BJ (cell line): Measurements from ENCODE around the gene ZNF273. TPM values are rescaled to one million over a fixed set of nuclear protein-coding genes. Genes with fewer than 3 reads are reported as not detected.

Experiments
- CTCF ChIA-PET: fragments of 350-600 bp; formaldehyde crosslinking; extraction: SDS; loops from one replicate; lab custom pipeline; 2021; ENCODE audit warnings: antibody characterized with exemption, inconsistent platforms; lab: Yijun Ruan, JAX
- POLR2A ChIA-PET: fragments of 300-600 bp; sonication (Branson Sonifier 250); formaldehyde crosslinking; extraction: SDS; loops from one replicate; lab custom pipeline; 2021; ENCODE audit warnings: antibody characterized with exemption; lab: Charles Lee
- DNase-seq: peaks from one replicate; pipeline ENCODE4 v3.0.0-alpha.2; 2011; ENCODE audit warnings: low read depth
- H3K27me3 ChIP-seq: 2 replicates; pipeline ENCODE4 v1.6.0; 2011; ENCODE audit warnings: low read length; ENCODE audit not compliant: control insufficient read depth, insufficient read depth
- H3K36me3 ChIP-seq: 2 replicates; pipeline ENCODE4 v1.5.1; 2011; ENCODE audit warnings: low read length; ENCODE audit not compliant: control insufficient read depth, insufficient read depth
- H3K4me3 ChIP-seq: 2 replicates; pipeline ENCODE4 v1.5.1; 2011; ENCODE audit warnings: low read depth, mild to moderate bottlenecking, control low read depth, low read length
- polyA plus RNA-seq: library from polyadenylated mRNA; depleted of rRNA; stranded (reverse); fragments of >200 nt; gene quantifications from 2 replicates; pipeline ENCODE4 v1.2.3, GENCODE V29; 2011
- TF ChIP-seq, protein P1 (sequence below): IDR thresholded peaks from 2 replicates; pipeline ENCODE4 v1.5.1; 2011; ENCODE audit warnings: low read depth, mild to moderate bottlenecking, control low read depth, inconsistent platforms, low read length, moderate library complexity; ENCODE audit not compliant: insufficient read depth

ZNF273 gene
- polyA plus RNA-seq, 1 experiment, result 1.3 TPM

DNA sequence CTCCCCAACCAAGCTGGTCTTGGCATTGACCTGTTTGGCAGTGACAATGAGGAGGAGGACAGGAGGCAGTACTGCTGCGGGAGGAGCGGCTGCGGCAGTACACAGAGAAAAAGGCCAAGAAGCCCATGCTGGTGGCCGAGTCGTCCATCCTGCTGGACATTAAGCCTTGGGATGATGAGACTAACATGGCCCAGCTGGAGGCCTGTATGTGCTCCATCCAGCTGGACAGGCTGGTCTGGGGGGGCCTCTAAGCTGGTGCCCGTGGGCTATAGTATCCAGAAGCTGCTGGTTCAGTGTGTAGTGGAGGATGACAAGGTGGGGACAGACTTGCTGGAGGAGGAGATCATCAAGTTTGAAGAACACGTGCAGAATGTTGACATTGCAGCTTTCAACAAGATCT is 39.1 kb upstream of the ZNF273 start:
- TF ChIP-seq, protein P1, sequence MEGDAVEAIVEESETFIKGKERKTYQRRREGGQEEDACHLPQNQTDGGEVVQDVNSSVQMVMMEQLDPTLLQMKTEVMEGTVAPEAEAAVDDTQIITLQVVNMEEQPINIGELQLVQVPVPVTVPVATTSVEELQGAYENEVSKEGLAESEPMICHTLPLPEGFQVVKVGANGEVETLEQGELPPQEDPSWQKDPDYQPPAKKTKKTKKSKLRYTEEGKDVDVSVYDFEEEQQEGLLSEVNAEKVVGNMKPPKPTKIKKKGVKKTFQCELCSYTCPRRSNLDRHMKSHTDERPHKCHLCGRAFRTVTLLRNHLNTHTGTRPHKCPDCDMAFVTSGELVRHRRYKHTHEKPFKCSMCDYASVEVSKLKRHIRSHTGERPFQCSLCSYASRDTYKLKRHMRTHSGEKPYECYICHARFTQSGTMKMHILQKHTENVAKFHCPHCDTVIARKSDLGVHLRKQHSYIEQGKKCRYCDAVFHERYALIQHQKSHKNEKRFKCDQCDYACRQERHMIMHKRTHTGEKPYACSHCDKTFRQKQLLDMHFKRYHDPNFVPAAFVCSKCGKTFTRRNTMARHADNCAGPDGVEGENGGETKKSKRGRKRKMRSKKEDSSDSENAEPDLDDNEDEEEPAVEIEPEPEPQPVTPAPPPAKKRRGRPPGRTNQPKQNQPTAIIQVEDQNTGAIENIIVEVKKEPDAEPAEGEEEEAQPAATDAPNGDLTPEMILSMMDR, result no peak
- H3K4me3 ChIP-seq, result no peak overlapping the region
- H3K36me3 ChIP-seq, result no peaks in the 10 kb centered on the region
- CTCF ChIA-PET, result no interaction called here
- DNase-seq, result no peak
- POLR2A ChIA-PET, result no interaction called here
- no peaks in the 10 kb centered on the region for H3K27me3 ChIP-seq

GRCh38 chr7:64867863-64868440 is 35.1 kb upstream of the ZNF273 start:
- no peaks in the 10 kb centered on the region for H3K36me3 ChIP-seq
- ChIA-PET POLR2A (no interaction called here), CTCF (no interaction called here)
- no peak overlapping the region for H3K4me3 ChIP-seq
- H3K27me3 ChIP-seq, result no peaks in the 10 kb centered on the region
- DNase-seq, result no peak
- TF ChIP-seq, protein P1, result no peak

GRCh38 chr7:64868499-64868898 is 34.6 kb upstream of the ZNF273 start:
- ChIA-PET POLR2A (no interaction called here), CTCF (no interaction called here)
- Histone ChIP-seq H3K27me3 (no peaks in the 10 kb centered on the region), H3K36me3 (no peaks in the 10 kb centered on the region), H3K4me3 (no peak overlapping the region)
- no peak for DNase-seq
- TF ChIP-seq, protein P1, result no peak

- no peak overlapping the region for H3K4me3 ChIP-seq
- ChIA-PET CTCF (no interaction called here), POLR2A (no interaction called here)
- H3K36me3 ChIP-seq, result no peaks in the 10 kb centered on the region
- no peak for DNase-seq
- TF ChIP-seq, protein P1, result no peak
- no peaks in the 10 kb centered on the region for H3K27me3 ChIP-seq
These were observed 33.9 kb upstream of the ZNF273 start for GRCh38 chr7:64869121-64869725.

DNA sequence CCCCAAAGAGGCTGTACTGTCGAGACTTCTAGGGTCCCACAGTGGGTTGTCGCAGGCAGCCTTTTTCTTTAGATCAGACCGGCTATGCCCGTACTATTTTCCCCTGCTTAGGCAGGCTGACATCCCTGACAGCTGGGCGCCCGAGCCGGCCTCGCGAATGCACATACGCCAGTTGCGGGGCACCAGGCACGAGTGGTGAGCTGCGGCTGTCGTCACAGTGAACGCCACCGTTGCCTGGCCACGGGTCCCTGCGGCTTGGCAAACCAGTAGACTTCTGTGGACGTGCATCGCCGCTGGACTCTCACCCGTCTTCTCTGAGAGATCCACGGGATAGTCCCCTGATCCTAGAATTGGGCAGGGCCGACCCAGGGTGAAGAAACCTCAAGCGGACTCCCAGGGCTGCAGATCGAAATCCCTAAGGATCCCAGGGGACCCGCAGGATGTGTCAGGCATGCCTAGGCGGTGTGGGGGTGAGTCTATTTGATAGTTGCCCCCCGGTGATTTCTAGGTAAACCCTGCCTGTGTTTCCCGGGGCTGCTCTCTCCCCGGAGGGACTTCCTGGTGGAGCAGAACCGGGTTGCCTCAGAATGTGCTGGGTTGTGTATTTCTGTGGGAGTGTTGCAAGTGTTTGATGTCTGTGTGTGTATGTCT is 33.0 kb upstream of the ZNF273 start:
- Histone ChIP-seq H3K27me3 (no peaks in the 10 kb centered on the region), H3K36me3 (no peaks in the 10 kb centered on the region), H3K4me3 (no peak overlapping the region)
- no peak for DNase-seq
- ChIA-PET POLR2A (no interaction called here), CTCF (no interaction called here)
- TF ChIP-seq, protein P1, result no peak
